ENCODE data around the gene FBLN5. TPM values are rescaled to one million over a fixed set of nuclear protein-coding genes. Genes with fewer than 3 reads are reported as not detected.

Gene FBLN5
- total RNA-seq, 1 experiment from 2014 or later = 1.0 TPM

DNA sequence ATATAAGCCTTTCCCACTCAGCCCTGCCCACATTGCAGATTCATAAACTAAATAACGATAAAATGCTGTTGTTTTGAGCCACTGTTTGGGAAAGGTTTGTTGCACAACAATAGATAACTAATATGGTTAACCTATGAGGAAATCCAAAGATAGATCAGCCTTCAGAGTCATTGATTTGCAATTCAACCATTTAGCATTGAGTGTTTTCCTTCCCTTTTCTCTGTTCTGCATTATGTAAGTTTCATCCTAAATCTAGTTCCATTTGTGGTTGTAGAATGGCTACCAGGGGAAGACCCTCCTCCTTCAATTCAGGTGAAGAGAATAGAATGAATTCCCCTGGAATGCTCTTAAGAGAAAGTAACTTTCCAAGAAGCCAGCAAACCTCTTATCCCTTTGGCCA lies 99.8 kb downstream of the FBLN5 start:
- peaks cover 2% of the 10 kb centered on the region for H3K27me3 Mint-ChIP-seq (ENCODE audit: low read depth)
- H3K4me1 Mint-ChIP-seq = peaks cover 0 to 5% of the 10 kb centered on the region in 2 experiments; a peak in 1 of 4 replicates
- no peak overlapping the region for H2BK20ac ChIP-seq (ENCODE audit: low read depth, low read length, poor library complexity, severe bottlenecking)
- H3K27ac ChIP-seq (ENCODE audit: insufficient read length, low read depth, low read length) = no peak overlapping the region
- no peak overlapping the region for H3K4ac ChIP-seq (ENCODE audit: low read depth, low read length)
- H2AFZ ChIP-seq (ENCODE audit: low read length) = no peak overlapping the region
- no peaks in the 10 kb centered on the region for H3K79me2 ChIP-seq (ENCODE audit: insufficient read depth, low read length)
- H2BK120ac ChIP-seq (ENCODE audit: low read depth, low read length, poor library complexity, severe bottlenecking) = no peak overlapping the region
- H2BK5ac ChIP-seq (ENCODE audit: insufficient read length, low read length) = no peak overlapping the region
- H3K9me3 ChIP-seq (ENCODE audit: control insufficient read depth, low read depth, low read length) = no peaks in the 10 kb centered on the region
- H3K9ac ChIP-seq (ENCODE audit: extremely low read depth, insufficient read length, low read length) = no peak overlapping the region
- H3K23me2 ChIP-seq (ENCODE audit: insufficient read length, low read depth, low read length, poor library complexity, severe bottlenecking) = no peaks in the 10 kb centered on the region
- WGBS (ENCODE audit: extremely low coverage, insufficient read length, low lambda C conversion rate) = no CpG with 5 or more reads among the region's 1 CpG
- H3K36me3 Mint-ChIP-seq (ENCODE audit: insufficient read depth in 1 of 3, low read depth in 3 of 3) = no peaks in the 10 kb centered on the region
- H3K4me1 ChIP-seq (ENCODE audit: insufficient read depth, low read length) = no peaks in the 10 kb centered on the region
- no peak overlapping the region for H3K4me2 ChIP-seq (ENCODE audit: insufficient read depth, insufficient read length, low read length)
- no peak overlapping the region for H3K14ac ChIP-seq (ENCODE audit: insufficient read depth, low read length)
- H4K5ac ChIP-seq (ENCODE audit: insufficient read length, low read depth, low read length) = no peak overlapping the region
- no peak overlapping the region for H2AK5ac ChIP-seq (ENCODE audit: insufficient read length, low read length)
- no peak overlapping the region for H3T11ph ChIP-seq (ENCODE audit: low read length)
- no peak overlapping the region for H3K18ac ChIP-seq (ENCODE audit: insufficient read length, low read depth, low read length)
- no peak overlapping the region for H3K4me3 Mint-ChIP-seq
- H4K20me1 ChIP-seq (ENCODE audit: control insufficient read depth, insufficient read depth, insufficient read length) = no peaks in the 10 kb centered on the region
- TF ChIP-seq, protein P1, sequence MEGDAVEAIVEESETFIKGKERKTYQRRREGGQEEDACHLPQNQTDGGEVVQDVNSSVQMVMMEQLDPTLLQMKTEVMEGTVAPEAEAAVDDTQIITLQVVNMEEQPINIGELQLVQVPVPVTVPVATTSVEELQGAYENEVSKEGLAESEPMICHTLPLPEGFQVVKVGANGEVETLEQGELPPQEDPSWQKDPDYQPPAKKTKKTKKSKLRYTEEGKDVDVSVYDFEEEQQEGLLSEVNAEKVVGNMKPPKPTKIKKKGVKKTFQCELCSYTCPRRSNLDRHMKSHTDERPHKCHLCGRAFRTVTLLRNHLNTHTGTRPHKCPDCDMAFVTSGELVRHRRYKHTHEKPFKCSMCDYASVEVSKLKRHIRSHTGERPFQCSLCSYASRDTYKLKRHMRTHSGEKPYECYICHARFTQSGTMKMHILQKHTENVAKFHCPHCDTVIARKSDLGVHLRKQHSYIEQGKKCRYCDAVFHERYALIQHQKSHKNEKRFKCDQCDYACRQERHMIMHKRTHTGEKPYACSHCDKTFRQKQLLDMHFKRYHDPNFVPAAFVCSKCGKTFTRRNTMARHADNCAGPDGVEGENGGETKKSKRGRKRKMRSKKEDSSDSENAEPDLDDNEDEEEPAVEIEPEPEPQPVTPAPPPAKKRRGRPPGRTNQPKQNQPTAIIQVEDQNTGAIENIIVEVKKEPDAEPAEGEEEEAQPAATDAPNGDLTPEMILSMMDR (conservative IDR thresholded peaks at IDR 0.05) = no peak
- H3K9me3 Mint-ChIP-seq = no peaks in the 10 kb centered on the region
- H3K27ac Mint-ChIP-seq = no peak overlapping the region
- H3K27me3 ChIP-seq (ENCODE audit: insufficient read depth, low read length) = no peaks in the 10 kb centered on the region
- no peak overlapping the region for H2BK12ac ChIP-seq (ENCODE audit: insufficient read length, low read depth, low read length)
- H3K23ac ChIP-seq (ENCODE audit: insufficient read length, low read depth, low read length) = no peak overlapping the region
- DNase-seq = no peak
- no peaks in the 10 kb centered on the region for H3K79me1 ChIP-seq (ENCODE audit: insufficient read depth, low read depth, low read length, poor library complexity, severe bottlenecking)
- H3K56ac ChIP-seq (ENCODE audit: insufficient read length, low read depth, low read length) = no peak overlapping the region
- H2BK15ac ChIP-seq (ENCODE audit: low read depth, low read length) = no peak overlapping the region
- H4K91ac ChIP-seq (ENCODE audit: insufficient read length, low read depth, low read length) = no peak overlapping the region
- no peak overlapping the region for H4K8ac ChIP-seq (replicated peaks; ENCODE audit: insufficient read length, low read depth, low read length)

Measured in H9 (cell line).